GM19324 (cell line): Measurements from ENCODE around the gene GP9.
"Not testable (repeated sequence)": the region's sequence is repeated elsewhere in the genome, so short reads cannot be mapped to it uniquely, and the experiment has no call there.

Source experiments
- ATAC-seq: cut with Tn5 transposase; IDR thresholded peaks from one replicate; pipeline ENCODE4 v1.9.1; 2021; ENCODE audit warnings: mild to moderate bottlenecking, moderate library complexity; ENCODE audit not compliant: unreplicated experiment, low FRiP score

Gene GP9

DNA sequence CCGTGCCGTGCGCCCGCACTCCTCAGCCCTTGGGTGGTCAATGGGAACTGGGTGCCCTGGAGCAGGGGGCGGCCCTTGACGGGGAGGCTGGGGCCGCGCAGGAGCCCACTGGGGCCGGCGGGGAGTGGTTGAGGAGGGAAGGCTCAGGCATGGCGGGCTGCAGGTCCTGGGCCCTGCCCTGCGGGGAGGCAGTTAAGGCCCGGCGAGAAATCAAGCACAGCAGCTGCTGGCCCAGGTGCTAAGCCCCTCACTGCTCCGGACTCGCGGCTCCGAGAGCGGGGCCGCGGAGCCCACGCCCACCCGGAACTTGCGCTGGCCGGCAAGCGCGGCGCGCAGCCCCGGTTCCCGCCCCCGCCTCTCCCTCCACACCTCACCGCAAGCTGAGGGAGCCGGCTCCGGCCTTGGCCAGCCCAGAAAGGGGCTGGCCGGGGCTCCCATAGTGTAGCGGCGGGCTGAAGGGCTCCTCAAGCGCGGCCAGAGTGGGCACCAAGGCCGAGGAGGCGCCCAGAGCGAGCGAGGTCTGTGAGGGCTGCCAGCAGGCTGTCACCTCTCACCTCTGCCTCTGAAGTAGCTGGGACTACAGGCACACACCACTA lies 7.8 kb downstream of the GP9 start:
- no peak for ATAC-seq

DNA sequence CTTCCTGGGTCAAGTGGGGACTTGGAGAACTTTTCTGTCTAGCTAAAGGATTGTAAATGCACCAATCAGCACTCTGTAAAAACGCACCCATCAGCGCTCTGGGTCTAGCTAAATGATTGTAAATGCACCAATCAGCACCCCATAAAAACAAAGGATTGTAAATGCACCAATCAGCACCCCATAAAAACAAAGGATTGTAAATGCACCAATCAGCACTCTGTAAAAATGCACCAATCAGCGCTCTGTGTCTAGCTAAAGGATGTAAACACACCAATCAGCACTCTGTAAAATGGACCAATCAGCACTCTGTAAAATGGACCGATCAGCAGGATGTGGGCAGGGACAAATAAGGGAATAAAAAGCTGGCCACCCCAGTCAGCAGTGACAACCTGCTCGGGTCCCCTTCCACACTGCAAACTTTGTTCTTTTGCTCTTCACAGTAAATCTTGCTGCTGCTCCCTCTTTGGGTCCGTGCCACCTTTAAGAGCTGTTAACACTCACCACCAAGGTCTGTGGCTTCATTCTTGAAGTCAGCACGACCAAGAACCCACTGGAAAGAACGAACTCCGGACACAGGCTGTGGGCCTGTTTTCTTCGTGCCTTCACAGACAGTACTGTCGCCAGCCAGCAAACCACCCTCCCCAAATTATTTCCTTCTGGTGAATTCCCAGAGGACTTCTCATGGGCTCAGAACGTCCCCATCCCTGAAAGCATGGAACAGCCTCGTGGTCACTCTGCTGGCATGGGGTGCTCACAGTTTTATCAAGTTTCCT lies 8.9 kb downstream of the GP9 start:
- not testable (repeated sequence) for ATAC-seq

DNA sequence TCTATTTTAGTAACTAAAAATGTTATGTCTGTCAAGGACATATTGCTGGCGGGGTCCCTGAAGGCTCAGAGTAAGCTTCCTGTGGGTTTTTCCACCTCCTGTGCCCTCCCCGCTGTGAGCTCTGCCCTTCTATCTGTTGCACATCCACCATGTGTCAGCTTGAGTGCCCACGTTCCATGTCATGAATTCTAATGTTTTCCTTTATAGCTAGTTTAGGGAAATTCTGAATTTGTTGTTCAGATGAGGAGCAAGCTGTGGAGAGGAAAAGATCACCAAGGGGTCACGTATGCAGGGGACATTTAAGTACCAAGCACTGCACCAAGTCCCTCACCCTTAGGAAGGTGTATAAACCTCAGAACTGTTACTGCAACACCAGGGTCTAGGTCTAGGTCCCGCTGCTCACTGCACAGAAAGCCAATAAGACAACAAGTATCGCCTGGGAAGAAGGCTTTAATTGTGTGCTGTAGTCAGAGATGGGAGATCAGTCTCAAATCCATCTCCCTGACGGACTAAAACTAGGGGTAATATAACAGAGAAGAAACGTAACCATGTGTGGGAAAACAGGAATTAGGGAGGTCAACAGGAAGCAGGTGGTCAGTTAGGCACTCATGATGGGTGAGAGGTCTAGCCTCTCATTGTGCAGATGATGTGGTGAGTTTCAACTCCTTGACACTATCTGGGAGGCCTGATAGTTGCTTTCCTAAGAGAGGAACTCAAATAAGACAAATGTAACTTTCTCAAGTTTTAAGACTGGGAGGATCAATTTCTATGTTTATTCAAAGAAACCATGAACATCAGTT lies 9.7 kb downstream of the GP9 start:
- ATAC-seq: no peak

DNA sequence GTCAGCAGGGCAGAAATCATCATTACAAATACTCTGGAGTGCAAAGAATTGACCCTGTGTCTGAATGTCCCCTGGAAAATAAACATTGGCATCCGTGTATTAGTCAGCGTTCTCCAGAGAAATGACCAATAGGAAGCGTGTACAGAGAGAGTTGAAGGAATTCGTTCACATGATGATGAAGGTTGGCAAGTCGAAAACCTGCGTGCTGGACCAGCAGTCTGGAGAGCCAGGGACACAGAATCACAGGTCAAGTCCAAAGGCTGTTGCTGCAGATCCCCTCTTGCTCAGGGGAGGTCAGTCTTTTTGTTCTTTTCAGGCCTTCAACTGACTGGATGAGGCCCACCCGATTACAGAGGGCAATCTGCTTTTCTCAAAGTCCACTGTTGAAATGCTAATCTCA lies 16.6 kb downstream of the GP9 start:
- ATAC-seq: no peak

DNA sequence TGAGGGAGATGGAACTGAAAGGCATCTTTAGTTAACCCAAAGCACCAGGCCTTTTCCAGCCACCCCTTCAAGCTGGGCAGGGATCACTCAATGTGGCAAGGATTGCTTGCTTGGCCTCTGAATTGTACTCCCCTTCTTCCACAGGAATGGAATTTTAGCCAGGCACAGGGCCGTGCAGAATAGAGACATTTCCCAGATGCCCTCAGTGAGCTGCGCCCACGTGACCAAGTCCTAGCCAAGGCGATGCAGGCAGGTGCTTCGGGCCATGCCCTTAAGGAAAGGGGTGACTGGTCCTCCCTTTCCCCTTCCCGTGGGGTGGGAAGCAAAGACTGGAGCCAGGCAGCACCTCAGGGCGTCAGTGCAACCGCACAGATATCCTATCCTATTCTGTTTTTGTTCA lies 17.9 kb downstream of the GP9 start:
- ATAC-seq: no peak

DNA sequence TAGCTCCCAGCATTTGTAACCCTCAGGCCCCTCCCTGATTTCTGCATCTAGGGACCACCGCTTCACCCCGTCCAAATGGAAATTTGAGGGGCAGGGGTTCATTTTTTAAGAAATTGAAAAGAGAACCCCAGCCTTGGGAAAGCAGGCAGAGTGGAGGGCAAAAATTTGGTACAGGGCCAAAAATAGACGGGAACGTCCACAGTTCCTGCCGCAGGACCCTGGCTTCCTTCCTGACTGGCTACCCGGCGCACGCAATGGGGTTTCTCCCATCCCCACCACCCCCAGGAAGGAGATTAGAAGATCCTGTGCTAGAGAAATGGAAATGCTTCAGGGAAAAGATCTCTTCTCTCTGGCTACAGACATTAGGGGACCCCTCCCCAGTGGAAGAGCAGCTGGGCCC lies 20.9 kb downstream of the GP9 start:
- ATAC-seq: no peak

DNA sequence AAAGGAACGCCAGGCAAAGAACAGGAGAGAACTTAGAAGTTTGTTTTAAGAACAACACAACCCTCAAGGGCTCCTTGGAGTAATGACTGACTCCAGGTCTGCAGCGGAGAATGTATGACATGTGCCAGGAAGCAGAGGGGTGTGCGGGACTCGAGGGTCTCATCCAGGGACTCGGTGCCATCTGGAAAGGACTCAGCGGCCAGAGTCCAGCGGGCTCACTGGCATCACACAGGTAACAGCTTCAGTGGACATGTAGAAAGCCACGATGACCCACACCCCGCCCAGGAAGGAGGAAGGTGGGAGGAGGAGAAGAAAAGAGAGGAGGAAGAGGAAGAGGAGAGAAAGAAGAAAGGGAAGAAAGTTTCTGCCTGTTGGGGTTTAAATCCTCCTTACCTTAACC lies 21.4 kb downstream of the GP9 start:
- ATAC-seq: no peak

DNA sequence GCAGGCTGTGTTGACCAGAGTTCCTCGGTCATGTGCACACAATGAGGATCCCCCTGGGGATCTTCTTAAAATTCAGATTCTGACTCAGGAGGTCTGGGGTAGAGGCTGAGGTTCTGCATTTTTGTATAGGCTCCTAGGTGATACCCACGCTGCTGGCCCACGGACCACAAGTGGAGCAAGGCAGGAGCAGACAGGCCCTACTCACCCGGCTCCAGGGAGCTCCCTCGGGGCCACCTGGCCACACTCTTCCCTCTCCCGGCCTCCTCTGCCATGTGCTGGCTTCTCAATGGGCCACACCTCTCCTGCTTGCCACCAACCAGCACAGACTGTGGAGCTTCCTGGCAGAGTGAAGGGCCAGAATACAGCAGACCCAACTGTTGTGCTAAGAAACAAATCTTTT lies 23.9 kb downstream of the GP9 start:
- no peak for ATAC-seq

DNA sequence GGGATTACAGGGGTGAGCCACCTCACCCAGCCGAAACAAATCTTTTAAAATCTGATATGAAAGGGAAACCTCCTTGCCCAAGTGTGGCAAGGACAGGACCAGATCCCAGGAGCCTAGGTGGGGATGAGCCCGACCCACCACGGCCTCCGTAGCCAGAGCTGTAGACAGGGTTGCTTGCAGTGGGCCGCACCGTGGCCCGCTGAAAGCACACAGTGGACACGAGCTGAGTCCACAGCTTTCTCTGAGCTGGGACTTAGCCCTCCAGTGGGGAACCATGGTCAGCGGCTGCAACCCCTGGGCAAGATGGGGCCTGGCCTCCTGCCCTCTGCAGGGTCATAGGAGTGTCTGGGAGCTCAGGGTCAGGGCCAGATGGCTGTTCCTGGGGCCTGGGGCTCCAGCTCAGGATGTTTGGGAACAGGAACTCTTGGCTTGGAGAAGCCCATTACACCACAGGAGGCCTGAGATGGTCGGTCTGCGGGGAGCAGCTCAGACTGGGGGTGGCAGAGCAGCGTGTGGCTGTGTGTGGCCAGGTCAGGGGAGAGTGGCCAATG lies 24.7 kb downstream of the GP9 start:
- ATAC-seq: no peak

DNA sequence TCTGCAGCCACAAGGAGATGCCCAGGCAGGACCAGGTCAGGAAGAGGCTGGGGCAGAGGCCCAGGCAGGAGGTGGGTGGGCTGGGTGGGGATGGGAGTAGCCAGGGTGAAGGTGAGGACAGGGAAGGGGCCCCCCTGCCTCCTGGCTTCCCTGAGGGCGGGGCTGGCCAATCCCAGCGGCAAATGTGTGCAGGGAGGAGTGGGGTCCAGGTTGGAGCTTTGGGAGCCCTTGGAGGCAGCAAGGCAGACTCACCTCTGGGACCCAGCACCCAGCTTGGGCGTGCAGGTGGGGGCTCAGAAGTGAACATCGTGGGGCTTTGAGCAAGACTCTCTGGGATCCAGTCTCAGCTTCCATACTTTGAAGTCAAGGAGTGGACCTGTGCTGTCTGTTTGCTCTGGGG lies 25.2 kb downstream of the GP9 start:
- ATAC-seq: no peak

DNA sequence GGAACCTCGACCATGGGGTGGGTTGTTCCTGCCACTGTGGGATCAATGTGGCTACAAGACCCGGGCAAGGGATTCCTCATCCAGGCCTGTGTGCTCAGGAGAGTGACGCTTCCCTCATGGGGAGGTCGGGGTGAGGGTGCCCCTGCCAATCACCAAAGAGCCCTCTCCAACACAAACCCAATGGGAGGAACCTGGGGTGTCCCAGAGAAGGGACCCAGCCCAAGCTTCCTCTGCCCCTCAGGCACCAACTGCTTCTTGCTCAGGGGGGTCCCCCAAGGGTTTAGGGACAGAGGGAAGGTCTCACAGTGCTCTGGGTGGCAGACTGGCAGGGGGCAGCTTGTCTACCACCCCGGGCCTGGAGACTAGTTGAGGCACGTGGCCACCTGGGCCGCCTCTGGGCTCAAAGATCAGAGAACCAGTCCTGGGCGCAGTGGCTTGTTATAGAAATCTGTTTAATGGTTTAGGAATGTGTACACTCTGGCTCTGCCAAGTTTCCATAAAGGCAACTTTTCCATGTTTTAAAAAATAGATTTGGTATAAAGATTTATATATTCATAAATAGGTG lies 26.6 kb downstream of the GP9 start:
- no peak for ATAC-seq

DNA sequence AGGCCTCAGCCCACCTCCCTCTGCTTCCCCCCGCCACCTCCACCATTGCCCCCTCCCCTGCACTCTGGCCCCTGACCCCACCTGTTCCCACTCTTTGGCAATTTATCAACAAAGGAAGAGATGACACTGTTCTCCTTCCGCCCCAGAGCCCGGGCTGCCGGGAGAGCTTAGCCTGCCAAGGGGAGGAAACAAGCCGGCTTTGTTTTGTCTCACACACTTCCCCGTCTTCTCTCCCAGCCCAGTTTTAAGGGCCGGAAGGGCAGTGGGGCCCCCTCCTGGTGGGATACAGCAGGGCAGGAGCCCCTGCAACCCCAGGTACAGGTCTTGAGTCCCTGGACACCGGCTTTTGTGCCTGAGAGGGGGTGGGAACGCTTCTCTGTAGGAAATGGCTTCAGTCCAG lies 27.3 kb downstream of the GP9 start:
- not testable (repeated sequence) for ATAC-seq

DNA sequence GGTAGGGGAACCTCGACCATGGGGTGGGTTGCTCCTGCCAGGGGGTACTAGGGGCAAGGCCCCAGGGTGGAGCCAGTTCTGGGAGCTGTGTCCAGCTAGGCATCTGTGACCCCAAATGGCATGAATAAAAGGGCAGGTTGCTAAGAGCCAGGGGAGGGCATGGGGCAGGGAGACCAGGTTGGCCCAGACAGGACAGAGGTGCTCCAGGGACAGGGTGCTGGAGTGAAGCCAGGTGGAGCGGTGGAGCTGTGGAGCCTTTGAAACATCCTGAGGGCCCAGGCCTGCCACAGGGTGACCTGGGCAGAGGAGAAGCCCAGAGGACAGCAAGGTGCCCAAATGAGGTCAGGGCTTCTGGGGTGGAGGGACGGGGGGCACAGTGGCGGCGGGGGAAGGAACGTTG lies 27.7 kb downstream of the GP9 start:
- not testable (repeated sequence) for ATAC-seq

DNA sequence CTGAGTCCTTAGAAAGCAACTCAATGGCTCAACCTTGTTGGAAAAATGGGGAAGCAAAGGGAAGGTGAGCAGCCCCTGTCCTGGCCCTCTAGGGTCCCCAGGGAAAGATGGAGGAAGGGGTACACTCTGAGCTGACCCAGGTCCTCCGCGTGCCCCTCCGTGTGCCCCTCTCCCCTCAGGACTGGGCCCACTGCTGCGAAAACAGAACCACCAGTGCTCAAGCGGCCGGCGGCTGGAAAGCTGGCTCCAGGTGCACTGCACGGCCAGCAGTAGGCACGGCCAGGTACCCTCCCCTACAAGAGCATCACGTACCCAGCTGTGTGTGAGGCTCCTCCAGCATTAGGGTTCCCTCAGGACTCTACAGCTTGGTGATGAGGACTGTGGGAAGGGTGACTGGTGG lies 34.7 kb downstream of the GP9 start:
- ATAC-seq: no peak

DNA sequence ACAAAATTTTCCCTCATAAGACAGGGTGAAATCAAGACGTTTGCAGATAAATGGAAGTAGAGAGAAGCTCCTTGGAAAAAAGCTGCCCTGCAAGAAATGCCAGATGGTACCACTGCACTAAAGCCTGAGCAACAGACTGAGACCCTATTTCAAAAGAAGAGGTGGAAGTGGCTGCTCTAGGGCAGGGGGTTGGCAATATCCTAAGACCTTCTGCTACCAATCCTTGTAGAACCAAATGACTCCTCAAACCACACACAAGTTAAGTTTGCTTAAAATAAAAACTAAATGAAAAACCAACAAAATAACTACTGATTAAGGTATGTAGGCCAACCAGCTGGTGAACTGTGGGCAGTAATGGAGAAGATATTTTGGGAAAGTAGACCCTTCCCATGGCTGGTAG lies 39.7 kb downstream of the GP9 start:
- no peak for ATAC-seq

DNA sequence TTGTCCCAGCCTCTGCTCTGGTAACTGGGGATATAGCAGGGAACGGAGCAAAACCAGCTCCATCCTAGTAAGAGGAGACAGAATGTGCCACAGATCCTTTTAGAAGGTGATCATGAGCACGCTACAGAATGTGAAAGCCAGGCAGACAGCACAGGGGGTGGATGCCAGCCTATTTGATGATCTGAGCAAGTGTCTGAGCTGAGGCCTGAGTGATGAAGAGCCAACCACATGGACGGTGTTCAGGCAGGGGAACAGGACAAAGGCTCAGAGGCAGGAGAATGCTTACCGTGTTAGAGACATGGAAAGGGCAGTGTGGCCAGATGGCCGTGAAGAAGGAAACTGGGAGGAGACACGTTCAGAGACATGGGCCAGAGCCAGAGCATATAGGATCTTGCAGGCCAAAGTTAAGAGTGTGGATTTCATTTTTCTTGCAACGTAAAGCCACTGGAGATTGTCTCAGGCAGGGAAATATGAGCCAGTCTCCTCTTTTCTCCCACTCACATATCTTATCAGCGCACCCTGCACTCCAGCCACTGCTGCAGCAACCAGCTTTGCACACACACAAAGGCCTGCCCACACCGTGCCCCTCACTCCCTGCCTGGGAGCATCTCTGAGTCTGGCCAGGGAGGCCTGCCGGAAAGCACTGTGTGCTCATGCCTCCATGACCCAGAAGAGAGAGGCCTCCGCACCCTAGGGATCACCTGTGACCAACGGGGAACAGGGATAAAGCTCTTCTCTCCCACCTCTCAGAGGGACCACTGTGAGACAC lies 41.0 kb downstream of the GP9 start:
- ATAC-seq: no peak

DNA sequence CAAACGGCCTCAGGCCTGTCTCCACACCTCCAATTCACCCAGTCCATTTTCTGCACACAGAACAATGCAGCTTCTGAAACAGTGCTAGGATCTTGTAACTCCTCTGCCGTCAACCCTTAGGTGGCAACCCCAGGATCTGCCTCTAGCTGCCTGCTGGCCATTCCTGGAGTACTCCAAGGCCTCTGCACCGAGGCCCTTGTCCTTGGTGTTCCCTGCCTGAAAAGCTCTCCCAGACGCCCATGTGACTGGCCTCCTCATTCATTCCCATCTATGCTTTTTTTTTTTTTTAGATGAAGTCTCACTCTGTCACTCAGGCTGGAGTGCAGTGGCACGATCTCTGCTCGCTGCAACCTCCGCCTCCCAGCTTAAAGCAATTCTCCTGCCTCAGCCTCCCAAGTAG lies 42.7 kb downstream of the GP9 start:
- no peak for ATAC-seq

DNA sequence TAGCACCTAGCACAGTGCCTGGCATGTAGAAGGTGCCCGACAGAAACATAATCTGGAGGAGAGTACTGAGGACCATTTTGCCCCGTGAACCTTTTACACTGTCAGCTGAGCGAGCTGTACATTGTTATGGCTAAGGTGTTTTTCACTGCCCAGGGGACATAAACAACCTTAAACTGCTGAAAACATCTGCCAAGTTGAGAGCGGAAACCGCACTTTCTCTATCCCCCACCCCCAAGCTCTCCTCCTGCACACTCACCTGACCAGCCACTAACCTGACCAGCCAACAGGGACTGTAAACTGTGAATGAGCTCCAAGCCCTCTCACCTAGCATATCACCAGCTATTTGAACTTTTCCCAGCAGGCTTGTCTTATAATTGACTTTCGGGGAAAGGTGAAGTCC lies 43.5 kb downstream of the GP9 start:
- ATAC-seq: no peak

DNA sequence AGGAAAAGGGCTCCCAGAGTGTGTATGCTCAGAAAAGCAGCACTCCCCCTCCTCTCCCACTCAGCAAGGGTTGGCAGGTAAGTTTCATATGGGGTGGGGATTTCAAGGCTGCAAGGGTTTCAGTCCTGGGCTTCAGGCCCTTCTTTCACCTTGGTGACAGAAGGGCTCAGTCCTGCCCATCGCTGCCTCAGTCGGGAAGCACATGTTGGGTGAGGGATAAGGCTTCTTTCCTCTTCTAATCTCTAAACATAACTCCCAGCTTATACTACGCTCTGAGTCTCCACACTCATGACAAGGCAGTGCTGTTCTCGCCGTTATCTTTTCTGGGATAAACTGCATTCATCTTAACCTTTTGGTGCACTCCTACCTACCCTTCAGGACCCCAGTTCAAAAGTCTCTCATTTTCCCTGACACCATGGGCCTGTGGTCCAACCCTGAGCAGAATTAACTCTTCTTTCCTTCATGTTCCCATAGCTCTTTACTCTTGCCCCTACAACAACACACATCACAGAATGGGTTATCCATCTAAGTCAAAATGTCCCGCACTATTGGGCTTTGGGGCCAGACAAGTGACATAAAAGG lies 44.0 kb downstream of the GP9 start:
- ATAC-seq: no peak

DNA sequence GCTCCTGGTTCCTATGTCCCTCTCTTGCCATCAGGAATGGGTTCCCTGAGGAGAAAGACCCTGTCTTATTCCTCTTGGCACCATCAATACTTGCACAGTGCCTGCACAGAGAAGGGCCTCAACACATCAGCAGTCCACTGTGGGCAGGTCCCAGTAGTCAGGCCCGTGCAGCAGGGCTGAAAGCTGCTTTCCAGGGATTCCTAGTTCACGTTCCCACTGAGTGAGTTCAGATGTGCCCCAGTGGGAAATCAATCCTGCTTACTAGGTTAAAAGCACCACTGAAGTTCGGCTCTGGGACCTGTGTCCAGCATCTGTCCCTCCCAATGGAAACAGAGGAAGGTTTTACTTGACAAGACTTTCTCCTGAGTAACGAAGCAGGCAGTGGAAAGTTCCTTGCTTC lies 45.3 kb downstream of the GP9 start:
- no peak for ATAC-seq
